ENCODE data around the gene MON1A. TPM values are rescaled to one million over a fixed set of nuclear protein-coding genes. Genes with fewer than 3 reads are reported as not detected.

Gene MON1A
- total and polyA plus RNA-seq, 10 of the 15 experiments (the other 5 are each of a cell fraction or from before 2014, with no cell fraction given), result 1.3 to 10.5 (median 7.7) TPM

- ChIA-PET CTCF (no interaction called here), SMC1A (ENCODE audit: uncharacterized antibody, unreplicated experiment) (interaction anchor here (0.5 to 2.5 kb wide), 2 partner anchors 13 to 97 kb away, joined by 4 to 8 read pairs; partner anchors contain the start of gene TRAIP), RAD21 (ENCODE audit: unreplicated experiment) (no interaction called here), POLR2A (no interaction called here)
- Histone ChIP-seq H4K20me1 (ENCODE audit: control insufficient read depth, insufficient read depth) (no peaks in the 10 kb centered on the region), H3K27ac (ENCODE audit: control insufficient read depth, insufficient read depth) (no peak overlapping the region), H3K4me2 (ENCODE audit: control insufficient read depth, insufficient read depth) (peak overlapping the region; percentile 48; the same call in 1 of the 2 replicates), H3K36me3 (ENCODE audit: control insufficient read depth in 2 of 2, insufficient read depth in 2 of 2, low read length in 1 of 2) (no peaks in the 10 kb centered on the region), H3K79me2 (ENCODE audit: control insufficient read depth, insufficient read depth, low read length) (no peaks in the 10 kb centered on the region), H3K4me1 (ENCODE audit: control insufficient read depth, insufficient read depth, low read length) (no peaks in the 10 kb centered on the region), H3K4me3 (no peak overlapping the region), H3K9me3 (replicated peaks; ENCODE audit: control insufficient read depth, insufficient read depth, low read length) (no peaks in the 10 kb centered on the region), H3K27me3 (replicated peaks in 1 of 2; ENCODE audit: control insufficient read depth in 2 of 2, insufficient read depth in 2 of 2, low read length in 1 of 2) (peaks cover 3 to 11% of the 10 kb centered on the region in 2 experiments; a peak in 3 of 4 replicates), H3K9ac (ENCODE audit: control insufficient read depth, insufficient read depth, low read length) (no peak overlapping the region), H2AFZ (ENCODE audit: control insufficient read depth, low read depth, low read length) (no peak overlapping the region)
- TF ChIP-seq MLLT1 (IDR thresholded peaks at IDR 0.05) (no peak), NBN (IDR thresholded peaks at IDR 0.05) (no peak), SRF (IDR thresholded peaks at IDR 0.05; ENCODE audit: low read depth in 2 of 2, low read length in 2 of 2) (no peak), BCL3 (IDR thresholded peaks at IDR 0.05; ENCODE audit: borderline replicate concordance, insufficient read depth, low read depth, low read length, poor library complexity, severe bottlenecking) (no peak), HDAC6 (IDR thresholded peaks at IDR 0.05; ENCODE audit: unreplicated experiment) (no peak), MTA3 (IDR thresholded peaks at IDR 0.05; ENCODE audit: borderline replicate concordance, low read length) (no peak), SP1 (IDR thresholded peaks at IDR 0.05; ENCODE audit: low read depth, low read length) (no peak), KDM1A (IDR thresholded peaks at IDR 0.05; ENCODE audit: borderline replicate concordance) (no peak), ELK1 (IDR thresholded peaks at IDR 0.05; ENCODE audit: low read depth, low read length) (no peak), HSF1 (IDR thresholded peaks at IDR 0.05; ENCODE audit: low read depth, low read length) (no peak), GATAD2B (conservative IDR thresholded peaks at IDR 0.05; ENCODE audit: low read depth) (no peak), ZBED1 (IDR thresholded peaks at IDR 0.05; ENCODE audit: borderline replicate concordance) (no peak), NFXL1 (IDR thresholded peaks at IDR 0.05; ENCODE audit: borderline replicate concordance) (no peak), BRCA1 (IDR thresholded peaks at IDR 0.05; ENCODE audit: low read depth, low read length) (no peak), JUNB (IDR thresholded peaks at IDR 0.05) (no peak), SPI1 (IDR thresholded peaks at IDR 0.05; ENCODE audit: borderline replicate concordance, insufficient read depth, low read depth, low read length) (no peak)
- intact Hi-C loops (cut with micrococcal nuclease; ENCODE audit: unreplicated experiment), result no loop called here
- in situ Hi-C loops (cut with MboI), result no loop called here
- DNase-seq (ENCODE audit: low read depth, low spot score) (no peak), ATAC-seq (no peak), FAIRE-seq (no peak)
- under 1% methylated on average over 22 of the region's 23 CpGs for WGBS (ENCODE audit: insufficient coverage, insufficient replicate concordance, low lambda C conversion rate, missing lambda C conversion rate)
- BruUV-seq (replicated peaks), result no TSS peak
Observed at GRCh38 chr3:49868862-49869466, 60.6 kb downstream of the MON1A start.
